Trophoblast cell (in vitro differentiated cells and primary cell): ENCODE data around the gene TMEM86B.

Source experiments
- DNase-seq, 2 donors: peaks; one replicate each; pipeline ENCODE4 v3.0.0-alpha.2; 2016
- H2AFZ ChIP-seq: 2 replicates; pipeline ENCODE4 v1.6.1; 2013; ENCODE audit warnings: low read length, moderate library complexity, mild to moderate bottlenecking; ENCODE audit not compliant: insufficient read depth, poor library complexity
- H2AK5ac ChIP-seq: 2 replicates; pipeline ENCODE4 v1.6.1; 2013; ENCODE audit warnings: mild to moderate bottlenecking, low read length
- H2BK120ac ChIP-seq: 2 replicates; pipeline ENCODE4 v1.6.1; 2013; ENCODE audit warnings: low read length, mild to moderate bottlenecking, moderate library complexity; ENCODE audit not compliant: insufficient read depth, poor library complexity
- H2BK12ac ChIP-seq: 2 replicates; pipeline ENCODE4 v1.6.1; 2013; ENCODE audit warnings: mild to moderate bottlenecking, low read length, moderate library complexity
- H2BK5ac ChIP-seq: 2 replicates; pipeline ENCODE4 v1.6.1; 2013; ENCODE audit warnings: low read length, low read depth, moderate library complexity, mild to moderate bottlenecking; ENCODE audit not compliant: poor library complexity
- H3K14ac ChIP-seq: 2 replicates; pipeline ENCODE4 v1.6.1; 2013; ENCODE audit warnings: mild to moderate bottlenecking, low read length
- H3K18ac ChIP-seq: 2 replicates; pipeline ENCODE4 v1.6.1; 2013; ENCODE audit warnings: mild to moderate bottlenecking, low read length
- H3K23ac ChIP-seq: 2 replicates; pipeline ENCODE4 v1.6.1; 2013; ENCODE audit warnings: low read length
- H3K27ac ChIP-seq: 2 replicates; pipeline ENCODE4 v1.5.1; 2013; ENCODE audit warnings: low read depth, mild to moderate bottlenecking, inconsistent platforms, low read length, moderate library complexity
- H3K27me3 ChIP-seq: 2 replicates; pipeline ENCODE4 v1.6.1; 2013; ENCODE audit warnings: inconsistent platforms, mild to moderate bottlenecking, low read length, moderate library complexity; ENCODE audit not compliant: insufficient read depth
- H3K36me3 ChIP-seq, 2 experiments: 1 replicate in 1 of 2; 2 replicates in 1 of 2; pipeline ENCODE4 v1.6.1; 2013; ENCODE audit warnings: low read length in 2 of 2, mild to moderate bottlenecking in 2 of 2, moderate library complexity in 1 of 2; ENCODE audit not compliant: insufficient read depth in 2 of 2, control insufficient read depth in 1 of 2
- H3K4ac ChIP-seq: 2 replicates; pipeline ENCODE4 v1.6.1; 2013; ENCODE audit warnings: low read depth, mild to moderate bottlenecking, low read length, moderate library complexity
- H3K4me1 ChIP-seq, 2 experiments: 1 replicate in 1 of 2; 2 replicates in 1 of 2; pipeline ENCODE4 v1.6.1; 2013; ENCODE audit warnings: low read length in 2 of 2, mild to moderate bottlenecking in 2 of 2, moderate library complexity in 1 of 2; ENCODE audit not compliant: insufficient read depth in 2 of 2, control insufficient read depth in 1 of 2
- H3K4me2 ChIP-seq: 2 replicates; pipeline ENCODE4 v1.6.1; 2013; ENCODE audit warnings: inconsistent platforms, mild to moderate bottlenecking, low read length, moderate library complexity
- H3K4me3 ChIP-seq: 2 replicates; pipeline ENCODE4 v1.5.1; 2013; ENCODE audit warnings: mild to moderate bottlenecking, low read depth, low read length, inconsistent platforms
- H3K79me1 ChIP-seq: one replicate; pipeline ENCODE4 v1.6.1; 2013; ENCODE audit warnings: low read length
- H3K79me2 ChIP-seq: 2 replicates; pipeline ENCODE4 v1.6.1; 2013; ENCODE audit warnings: low read length, mild to moderate bottlenecking; ENCODE audit not compliant: control insufficient read depth, insufficient read depth, poor library complexity
- H3K9ac ChIP-seq: 2 replicates; pipeline ENCODE4 v1.6.1; 2013; ENCODE audit warnings: mild to moderate bottlenecking, low read length
- H3K9me3 ChIP-seq: 2 replicates; pipeline ENCODE4 v1.6.1; 2013; ENCODE audit warnings: low read depth, mild to moderate bottlenecking, control low read depth, inconsistent platforms, low read length; ENCODE audit not compliant: insufficient read depth
- H4K12ac ChIP-seq: 2 replicates; pipeline ENCODE4 v1.6.1; 2013; ENCODE audit warnings: low read depth, mild to moderate bottlenecking, low read length, moderate library complexity
- H4K8ac ChIP-seq: 2 replicates; pipeline ENCODE4 v1.6.1; 2013; ENCODE audit warnings: low read depth, mild to moderate bottlenecking, low read length, moderate library complexity
- H4K91ac ChIP-seq: one replicate; pipeline ENCODE4 v1.6.1; 2013; ENCODE audit warnings: low read depth, mild to moderate bottlenecking, low read length, moderate library complexity
- WGBS: extraction: QIAGEN DNeasy Blood & Tissue Kit; methylation state at CpG from one replicate; pipeline ENCODE4 v1.1.7; 2013; ENCODE audit warnings: missing lambda C conversion rate; ENCODE audit not compliant: insufficient read length, insufficient coverage; ENCODE audit errors: extremely low coverage; 5-methylcytosine and 5-hydroxymethylcytosine counted together

The TMEM86B gene

GRCh38 chr19:55256562-55257460, 28.2 kb upstream of the TMEM86B start:
- Histone ChIP-seq H3K27ac (no peak overlapping the region), H3K14ac (no peak overlapping the region), H3K4me2 (peak overlapping the region; percentile 92), H3K79me2 (peaks cover 33% of the 10 kb centered on the region), H3K79me1 (peaks cover 13% of the 10 kb centered on the region), H3K9me3 (no peaks in the 10 kb centered on the region), H3K9ac (no peak overlapping the region), H3K36me3 (peaks cover 0 to 4% of the 10 kb centered on the region in 2 experiments), H2BK120ac (no peak overlapping the region), H3K27me3 (no peaks in the 10 kb centered on the region), H2AK5ac (no peak overlapping the region), H4K8ac (no peak overlapping the region), H3K4me3 (no peak overlapping the region), H3K4ac (peak overlapping the region; percentile 97), H3K4me1 (peaks cover 16 to 27% of the 10 kb centered on the region in 2 experiments), H4K12ac (no peak overlapping the region), H3K18ac (no peak overlapping the region), H3K23ac (no peak overlapping the region), H2AFZ (no peak overlapping the region), H2BK12ac (no peak overlapping the region), H4K91ac (no peak overlapping the region), H2BK5ac (no peak overlapping the region)
- DNase-seq = no peak
- no CpG with 5 or more reads among the region's 22 CpGs for WGBS

- H3K23ac ChIP-seq = no peak overlapping the region
Observed at GRCh38 chr19:55255618-55256423, 27.3 kb upstream of the TMEM86B start.

GRCh38 chr19:55254625-55254977, 26.0 kb upstream of the TMEM86B start:
- Histone ChIP-seq H3K18ac (no peak overlapping the region), H3K14ac (no peak overlapping the region), H3K79me1 (peaks cover 10% of the 10 kb centered on the region), H2AK5ac (no peak overlapping the region), H2BK120ac (no peak overlapping the region), H3K27me3 (no peaks in the 10 kb centered on the region), H4K12ac (no peak overlapping the region), H4K8ac (no peak overlapping the region), H3K9me3 (no peaks in the 10 kb centered on the region), H2BK12ac (no peak overlapping the region), H3K4me1 (peaks cover 37 to 43% of the 10 kb centered on the region in 2 experiments), H2BK5ac (no peak overlapping the region), H3K79me2 (peaks cover 41% of the 10 kb centered on the region), H2AFZ (no peak overlapping the region), H3K9ac (no peak overlapping the region), H3K23ac (no peak overlapping the region), H3K4ac (peak overlapping the region; percentile 3), H3K4me2 (no peak overlapping the region), H3K27ac (no peak overlapping the region), H4K91ac (no peak overlapping the region), H3K36me3 (peaks cover 0 to 7% of the 10 kb centered on the region in 2 experiments), H3K4me3 (no peak overlapping the region)
- WGBS = no CpG with 5 or more reads among the region's 6 CpGs
- DNase-seq = no peak

More at GRCh38 chr19:55255618-55256423, 27.3 kb upstream of the TMEM86B start:
- no peak overlapping the region for H2AFZ ChIP-seq
- no peak overlapping the region for H2AK5ac ChIP-seq
- peak in 1 of 2 donors; percentile 18 for DNase-seq
- no peaks in the 10 kb centered on the region for H3K27me3 ChIP-seq
- H2BK12ac ChIP-seq = no peak overlapping the region
- no peak overlapping the region for H3K27ac ChIP-seq
- H3K9me3 ChIP-seq = no peaks in the 10 kb centered on the region
- H3K9ac ChIP-seq = no peak overlapping the region
- H3K4me2 ChIP-seq = peak overlapping the region; percentile 4
- H4K8ac ChIP-seq = no peak overlapping the region
- H3K14ac ChIP-seq = no peak overlapping the region
- no peak overlapping the region for H3K4me3 ChIP-seq
- H3K79me2 ChIP-seq = peaks cover 36% of the 10 kb centered on the region
- peaks cover 0 to 7% of the 10 kb centered on the region in 2 experiments for H3K36me3 ChIP-seq
- H2BK120ac ChIP-seq = no peak overlapping the region
- no peak overlapping the region for H4K91ac ChIP-seq
- peaks cover 13% of the 10 kb centered on the region for H3K79me1 ChIP-seq
- no CpG with 5 or more reads among the region's 17 CpGs for WGBS
- H3K4me1 ChIP-seq = peaks cover 26 to 36% of the 10 kb centered on the region in 2 experiments
- H3K18ac ChIP-seq = no peak overlapping the region
- no peak overlapping the region for H4K12ac ChIP-seq
- no peak overlapping the region for H2BK5ac ChIP-seq
- peak overlapping the region; percentile 97 for H3K4ac ChIP-seq

GRCh38 chr19:55253842-55254624, 25.5 kb upstream of the TMEM86B start:
- peak in 1 of 2 donors; percentile 11 for DNase-seq
- no peak overlapping the region for H4K91ac ChIP-seq
- H2AK5ac ChIP-seq = no peak overlapping the region
- H2BK5ac ChIP-seq = no peak overlapping the region
- H3K4me3 ChIP-seq = no peak overlapping the region
- H3K4me2 ChIP-seq = no peak overlapping the region
- WGBS = no CpG with 5 or more reads among the region's 23 CpGs
- no peaks in the 10 kb centered on the region for H3K9me3 ChIP-seq
- no peak overlapping the region for H4K8ac ChIP-seq
- peaks cover 37 to 46% of the 10 kb centered on the region in 2 experiments for H3K4me1 ChIP-seq
- H3K27me3 ChIP-seq = no peaks in the 10 kb centered on the region
- no peak overlapping the region for H3K14ac ChIP-seq
- H3K27ac ChIP-seq = no peak overlapping the region
- H3K79me1 ChIP-seq = peaks cover 7% of the 10 kb centered on the region
- H3K36me3 ChIP-seq = peaks cover 0 to 7% of the 10 kb centered on the region in 2 experiments
- H3K9ac ChIP-seq = no peak overlapping the region
- no peak overlapping the region for H2BK120ac ChIP-seq
- H4K12ac ChIP-seq = no peak overlapping the region
- H2BK12ac ChIP-seq = no peak overlapping the region
- no peak overlapping the region for H3K23ac ChIP-seq
- H3K4ac ChIP-seq = peak overlapping the region; percentile 3
- no peak overlapping the region for H3K18ac ChIP-seq
- no peak overlapping the region for H2AFZ ChIP-seq
- peaks cover 41% of the 10 kb centered on the region for H3K79me2 ChIP-seq
